ENCODE data around the gene LEMD1. TPM values are rescaled to one million over a fixed set of nuclear protein-coding genes. Genes with fewer than 3 reads are reported as not detected.

The LEMD1 gene
- total RNA-seq, 1 donor from 2014 or later, result not detected

- no peak overlapping the region for H3K4me3 Mint-ChIP-seq (ENCODE audit: unreplicated experiment)
- H3K36me3 Mint-ChIP-seq (ENCODE audit: low read depth), result no peaks in the 10 kb centered on the region
- peaks cover 10% of the 10 kb centered on the region for H3K27me3 Mint-ChIP-seq (ENCODE audit: low read depth)
- TF ChIP-seq CTCF (IDR thresholded peaks at IDR 0.05), result no peak
- no peaks in the 10 kb centered on the region for H3K4me1 Mint-ChIP-seq (ENCODE audit: low read depth)
- H3K27ac Mint-ChIP-seq (ENCODE audit: unreplicated experiment), result no peak overlapping the region
- H3K9me3 Mint-ChIP-seq (ENCODE audit: low read depth), result no peaks in the 10 kb centered on the region
- no peak for DNase-seq (ENCODE audit: low spot score)
Measured at GRCh38 chr1:205338011-205338410, 83.8 kb downstream of the LEMD1 start.

GRCh38 chr1:205337481-205337880, 84.4 kb downstream of the LEMD1 start:
- Mint-ChIP-seq H3K27me3 (ENCODE audit: low read depth) (peaks cover 10% of the 10 kb centered on the region), H3K4me3 (ENCODE audit: unreplicated experiment) (no peak overlapping the region), H3K27ac (ENCODE audit: unreplicated experiment) (no peak overlapping the region), H3K36me3 (ENCODE audit: low read depth) (no peaks in the 10 kb centered on the region), H3K9me3 (ENCODE audit: low read depth) (no peaks in the 10 kb centered on the region), H3K4me1 (ENCODE audit: low read depth) (no peaks in the 10 kb centered on the region)
- no peak for TF ChIP-seq CTCF (IDR thresholded peaks at IDR 0.05)
- no peak for DNase-seq (ENCODE audit: low spot score)

DNA sequence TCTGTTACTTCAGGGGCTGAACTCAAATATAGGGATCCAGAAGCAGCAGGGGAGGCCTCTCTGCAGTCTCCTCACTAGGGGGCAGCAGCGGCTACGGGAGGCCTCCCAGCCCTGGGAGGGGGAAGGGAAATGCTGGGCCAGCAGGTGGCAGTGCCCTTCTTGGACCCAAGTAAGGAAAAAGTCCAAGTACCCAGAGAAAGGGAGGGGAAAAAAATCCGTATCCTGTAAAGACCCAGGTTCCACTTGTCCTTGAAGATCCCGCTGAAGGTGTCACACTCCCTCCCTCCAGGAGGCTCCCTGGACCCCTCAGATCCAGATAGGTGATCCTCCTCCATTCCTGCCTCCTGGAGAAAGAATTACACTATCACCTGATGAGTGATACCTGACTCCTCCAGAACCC, 86.2 kb downstream of the LEMD1 start:
- Mint-ChIP-seq H3K4me3 (ENCODE audit: unreplicated experiment) (no peak overlapping the region), H3K36me3 (ENCODE audit: low read depth) (no peaks in the 10 kb centered on the region), H3K4me1 (ENCODE audit: low read depth) (no peaks in the 10 kb centered on the region), H3K9me3 (ENCODE audit: low read depth) (no peaks in the 10 kb centered on the region), H3K27ac (ENCODE audit: unreplicated experiment) (no peak overlapping the region), H3K27me3 (ENCODE audit: low read depth) (peaks cover 12% of the 10 kb centered on the region)
- TF ChIP-seq CTCF (IDR thresholded peaks at IDR 0.05), result peak; percentile 99
- no peak for DNase-seq (ENCODE audit: low spot score)

GRCh38 chr1:205332015-205332791, 89.7 kb downstream of the LEMD1 start:
- Mint-ChIP-seq H3K4me1 (ENCODE audit: low read depth) (no peaks in the 10 kb centered on the region), H3K36me3 (ENCODE audit: low read depth) (no peaks in the 10 kb centered on the region), H3K27ac (ENCODE audit: unreplicated experiment) (no peak overlapping the region), H3K4me3 (ENCODE audit: unreplicated experiment) (no peak overlapping the region), H3K9me3 (ENCODE audit: low read depth) (no peaks in the 10 kb centered on the region), H3K27me3 (ENCODE audit: low read depth) (peaks cover 16% of the 10 kb centered on the region)
- no peak for TF ChIP-seq CTCF (IDR thresholded peaks at IDR 0.05)
- DNase-seq (ENCODE audit: low spot score), result no peak

Small RNA genes lying within 50 kb of the gene (microRNA-seq; reads per million reads assigned to microRNA genes)
- gene MIR135B (ENCODE audit: borderline number of aligned reads), result 11.6 reads per million, percentile 26 among the genes with 10 or more reads in this experiment

Other genes starting within 250 kb of the LEMD1 start
- gene DSTYK, start 210.4 kb downstream of the LEMD1 start, total RNA-seq, result 12.5 to 12.7 TPM (median 12.6 TPM) in 3 replicates
- gene TMCC2, start 194.1 kb downstream of the LEMD1 start, total RNA-seq, result 4.8 to 5.7 TPM (median 5.5 TPM) in 3 replicates
- gene NUAK2, start 100.3 kb downstream of the LEMD1 start, total RNA-seq, result 1.7 to 3.3 TPM (median 3.3 TPM) in 3 replicates
- gene KLHDC8A, start 65.1 kb downstream of the LEMD1 start, total RNA-seq, result 0.12 TPM in 1 of 3 replicates, not detected in the others
- not detected in 3 replicates for gene BLACAT1, start 34.0 kb upstream of the LEMD1 start, total RNA-seq
- gene CDK18, start 82.6 kb upstream of the LEMD1 start, total RNA-seq, result 10.2 to 18.4 TPM (median 17.3 TPM) in 3 replicates
- 33.0 to 37.2 TPM (median 35.6 TPM) in 3 replicates for gene ELK4, start 210.0 kb upstream of the LEMD1 start, total RNA-seq

All from chondrocyte (in vitro differentiated cells).